Measurements from ENCODE around the gene ADAMTS16.

Gene ADAMTS16

GRCh38 chr5:5252106-5252505, 112.0 kb downstream of the ADAMTS16 start:
- no peak overlapping the region for H3K4me3 ChIP-seq (ENCODE audit: low read depth, low read length)
- no peak for DNase-seq (ENCODE audit: low read depth, low spot score)
- TF ChIP-seq CTCF (IDR thresholded peaks at IDR 0.05; ENCODE audit: low read depth, low read length), result no peak
- in situ Hi-C loops (cut with HindIII; ENCODE audit: low sequenced_read_pairs), result no loop called here

GRCh38 chr5:5257353-5257752, 117.2 kb downstream of the ADAMTS16 start:
- no peak overlapping the region for H3K4me3 ChIP-seq (ENCODE audit: low read depth, low read length)
- in situ Hi-C loops (cut with HindIII; ENCODE audit: low sequenced_read_pairs), result no loop called here
- no peak for TF ChIP-seq CTCF (IDR thresholded peaks at IDR 0.05; ENCODE audit: low read depth, low read length)
- no peak for DNase-seq (ENCODE audit: low read depth, low spot score)

GRCh38 chr5:5258564-5258963, 118.4 kb downstream of the ADAMTS16 start:
- no peak overlapping the region for H3K4me3 ChIP-seq (ENCODE audit: low read depth, low read length)
- no peak for TF ChIP-seq CTCF (IDR thresholded peaks at IDR 0.05; ENCODE audit: low read depth, low read length)
- no peak for DNase-seq (ENCODE audit: low read depth, low spot score)
- in situ Hi-C loops (cut with HindIII; ENCODE audit: low sequenced_read_pairs), result no loop called here

GRCh38 chr5:5264727-5265126, 124.6 kb downstream of the ADAMTS16 start:
- H3K4me3 ChIP-seq (ENCODE audit: low read depth, low read length), result no peak overlapping the region
- DNase-seq (ENCODE audit: low read depth, low spot score), result no peak
- in situ Hi-C loops (cut with HindIII; ENCODE audit: low sequenced_read_pairs), result no loop called here
- no peak for TF ChIP-seq CTCF (IDR thresholded peaks at IDR 0.05; ENCODE audit: low read depth, low read length)

DNA sequence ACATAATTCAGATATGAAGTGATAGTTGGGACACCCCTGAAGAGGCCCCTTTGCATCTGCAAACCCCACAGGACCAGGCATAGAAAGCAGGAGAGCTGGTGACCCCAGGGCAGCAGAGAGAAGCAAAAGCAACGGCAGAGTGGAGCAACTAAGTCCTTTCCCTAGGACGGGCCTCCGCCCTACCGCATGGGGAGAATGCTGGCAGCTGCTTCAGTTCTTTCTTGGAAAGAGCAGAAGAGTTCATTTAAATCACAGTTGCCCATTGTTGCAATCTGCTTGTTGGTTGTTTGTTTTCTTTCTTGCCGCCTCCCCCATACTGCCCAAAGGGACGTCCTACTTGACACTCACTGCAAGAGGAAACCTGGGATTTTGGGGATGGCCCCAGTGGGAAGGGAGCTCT, 126.2 kb downstream of the ADAMTS16 start:
- no peak for TF ChIP-seq CTCF (IDR thresholded peaks at IDR 0.05; ENCODE audit: low read depth, low read length)
- H3K4me3 ChIP-seq (ENCODE audit: low read depth, low read length), result no peak overlapping the region
- in situ Hi-C loops (cut with HindIII; ENCODE audit: low sequenced_read_pairs), result no loop called here
- no peak for DNase-seq (ENCODE audit: low read depth, low spot score)

GRCh38 chr5:5270161-5270560, 130.0 kb downstream of the ADAMTS16 start:
- TF ChIP-seq CTCF (IDR thresholded peaks at IDR 0.05; ENCODE audit: low read depth, low read length), result no peak
- in situ Hi-C loops (cut with HindIII; ENCODE audit: low sequenced_read_pairs), result no loop called here
- no peak for DNase-seq (ENCODE audit: low read depth, low spot score)
- no peak overlapping the region for H3K4me3 ChIP-seq (ENCODE audit: low read depth, low read length)
